ENCODE data around the gene N4BP3. TPM values are rescaled to one million over a fixed set of nuclear protein-coding genes. Genes with fewer than 3 reads are reported as not detected.

Gene N4BP3
- polyA plus RNA-seq, 3 donors = 0.01 TPM; not detected in 2

- intact Hi-C loops (cut with micrococcal nuclease) = no loop called here
- peak in 1 of 3 donors; percentile 2 for DNase-seq
- no peak overlapping the region for H2AFZ ChIP-seq (ENCODE audit: insufficient read depth, low read depth, low read length, poor library complexity, severe bottlenecking)
- H3K79me2 ChIP-seq (ENCODE audit: insufficient read depth, low read length) = no peaks in the 10 kb centered on the region
- TF ChIP-seq, protein P1, sequence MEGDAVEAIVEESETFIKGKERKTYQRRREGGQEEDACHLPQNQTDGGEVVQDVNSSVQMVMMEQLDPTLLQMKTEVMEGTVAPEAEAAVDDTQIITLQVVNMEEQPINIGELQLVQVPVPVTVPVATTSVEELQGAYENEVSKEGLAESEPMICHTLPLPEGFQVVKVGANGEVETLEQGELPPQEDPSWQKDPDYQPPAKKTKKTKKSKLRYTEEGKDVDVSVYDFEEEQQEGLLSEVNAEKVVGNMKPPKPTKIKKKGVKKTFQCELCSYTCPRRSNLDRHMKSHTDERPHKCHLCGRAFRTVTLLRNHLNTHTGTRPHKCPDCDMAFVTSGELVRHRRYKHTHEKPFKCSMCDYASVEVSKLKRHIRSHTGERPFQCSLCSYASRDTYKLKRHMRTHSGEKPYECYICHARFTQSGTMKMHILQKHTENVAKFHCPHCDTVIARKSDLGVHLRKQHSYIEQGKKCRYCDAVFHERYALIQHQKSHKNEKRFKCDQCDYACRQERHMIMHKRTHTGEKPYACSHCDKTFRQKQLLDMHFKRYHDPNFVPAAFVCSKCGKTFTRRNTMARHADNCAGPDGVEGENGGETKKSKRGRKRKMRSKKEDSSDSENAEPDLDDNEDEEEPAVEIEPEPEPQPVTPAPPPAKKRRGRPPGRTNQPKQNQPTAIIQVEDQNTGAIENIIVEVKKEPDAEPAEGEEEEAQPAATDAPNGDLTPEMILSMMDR (IDR thresholded peaks at IDR 0.05) = no peak
- H3K4me1 ChIP-seq (ENCODE audit: control insufficient read depth in 1 of 2, insufficient read depth in 2 of 2, low read length in 2 of 2) = peaks cover 8 to 23% of the 10 kb centered on the region in 2 donors
- H3K27ac Mint-ChIP-seq = peak overlapping the region in 3 of 7 donors; percentile 6 to 55 (median 45)
- H3K27me3 Mint-ChIP-seq (ENCODE audit: low read depth in 3 of 3) = peaks cover 68 to 88% (median 73%) of the 10 kb centered on the region in 3 donors
- peak overlapping the region; percentile 53 for H3K4me2 ChIP-seq (replicated peaks; ENCODE audit: extremely low read depth, low read length, poor library complexity, severe bottlenecking)
- peaks cover 0 to 34% (median 11%) of the 10 kb centered on the region in 7 donors for H3K9me3 Mint-ChIP-seq
- no peaks in the 10 kb centered on the region for H3K36me3 ChIP-seq (replicated peaks in 1 of 2; ENCODE audit: control insufficient read depth in 1 of 2, insufficient read depth in 2 of 2, low read length in 2 of 2)
- under 1% methylated on average over 41 of the region's 41 CpGs for WGBS (ENCODE audit: insufficient coverage)
- peaks cover 48 to 80% of the 10 kb centered on the region in 2 donors for H3K27me3 ChIP-seq (ENCODE audit: control insufficient read depth in 2 of 2, insufficient read depth in 2 of 2, low read length in 2 of 2)
- H3K36me3 Mint-ChIP-seq = no peaks in the 10 kb centered on the region
- H3K9me3 ChIP-seq (replicated peaks in 1 of 2; ENCODE audit: control insufficient read depth in 1 of 2, insufficient read depth in 1 of 2, low read length in 2 of 2) = peaks cover 3 to 29% of the 10 kb centered on the region in 2 donors
- H3K4me3 Mint-ChIP-seq = peak overlapping the region; percentile 61 to 86
- no peak overlapping the region for H3K27ac ChIP-seq (ENCODE audit: low read depth in 1 of 2, low read length in 2 of 2)
- H3K9ac ChIP-seq (ENCODE audit: insufficient read depth, low read length, poor library complexity, severe bottlenecking) = no peak overlapping the region
- peak overlapping the region in 1 of 3 experiments; percentile 42 for H3K4me3 ChIP-seq (replicated peaks in 1 of 3; ENCODE audit: low read depth in 2 of 3, low read length in 3 of 3)
- H4K20me1 ChIP-seq (ENCODE audit: insufficient read depth, low read length) = no peaks in the 10 kb centered on the region
- peaks cover 26% of the 10 kb centered on the region for H3K4me1 Mint-ChIP-seq
Measured at GRCh38 chr5:178113841-178114324, 551 bp downstream of the N4BP3 start.

GRCh38 chr5:178114325-178115135, 1.2 kb downstream of the N4BP3 start:
- Histone ChIP-seq H3K27me3 (ENCODE audit: control insufficient read depth in 2 of 2, insufficient read depth in 2 of 2, low read length in 2 of 2) (peaks cover 48 to 76% of the 10 kb centered on the region in 2 donors), H3K9ac (ENCODE audit: insufficient read depth, low read length, poor library complexity, severe bottlenecking) (no peak overlapping the region)

More at GRCh38 chr5:178114325-178115135, 1.2 kb downstream of the N4BP3 start:
- DNase-seq = peak in 1 of 3 donors; percentile 20
- Mint-ChIP-seq H3K9me3 (peaks cover 0 to 34% (median 11%) of the 10 kb centered on the region in 7 donors), H3K27me3 (ENCODE audit: low read depth in 3 of 3) (peaks cover 68 to 87% (median 73%) of the 10 kb centered on the region in 3 donors), H3K27ac (peak overlapping the region in 3 of 7 donors; percentile 6 to 55 (median 45)), H3K4me3 (peak overlapping the region; percentile 61 to 86), H3K4me1 (peaks cover 20% of the 10 kb centered on the region), H3K36me3 (no peaks in the 10 kb centered on the region)
- H3K4me1 ChIP-seq (ENCODE audit: control insufficient read depth in 1 of 2, insufficient read depth in 2 of 2, low read length in 2 of 2) = peaks cover 3 to 17% of the 10 kb centered on the region in 2 donors
- TF ChIP-seq, protein P1 (IDR thresholded peaks at IDR 0.05) = no peak
- no peaks in the 10 kb centered on the region for H3K36me3 ChIP-seq (replicated peaks in 1 of 2; ENCODE audit: control insufficient read depth in 1 of 2, insufficient read depth in 2 of 2, low read length in 2 of 2)
- H3K4me3 ChIP-seq (replicated peaks in 1 of 3; ENCODE audit: low read depth in 2 of 3, low read length in 3 of 3) = peak overlapping the region in 1 of 3 experiments; percentile 42
- peak overlapping the region; percentile 53 for H3K4me2 ChIP-seq (replicated peaks; ENCODE audit: extremely low read depth, low read length, poor library complexity, severe bottlenecking)
- H3K27ac ChIP-seq (ENCODE audit: low read depth in 1 of 2, low read length in 2 of 2) = no peak overlapping the region
- H3K79me2 ChIP-seq (ENCODE audit: insufficient read depth, low read length) = no peaks in the 10 kb centered on the region
- H3K9me3 ChIP-seq (replicated peaks in 1 of 2; ENCODE audit: control insufficient read depth in 1 of 2, insufficient read depth in 1 of 2, low read length in 2 of 2) = peaks cover 3 to 29% of the 10 kb centered on the region in 2 donors
- H2AFZ ChIP-seq (ENCODE audit: insufficient read depth, low read depth, low read length, poor library complexity, severe bottlenecking) = no peak overlapping the region
- WGBS (ENCODE audit: insufficient coverage) = 15% methylated on average over 28 of the region's 28 CpGs
- intact Hi-C loops (cut with micrococcal nuclease) = no loop called here
- H4K20me1 ChIP-seq (ENCODE audit: insufficient read depth, low read length) = no peaks in the 10 kb centered on the region
